HEK293T (cell line): Measurements from ENCODE around the gene NEIL3.

ENCODE experiments used
- CTCF ChIA-PET: fragments of 350-600 bp; formaldehyde crosslinking; extraction: SDS; loops from one replicate; lab custom pipeline; 2021; ENCODE audit warnings: antibody characterized with exemption, inconsistent platforms; lab: Yijun Ruan, JAX
- POLR2A ChIA-PET: fragments of 350-600 bp; formaldehyde crosslinking; extraction: SDS; loops from one replicate; lab custom pipeline; 2020; ENCODE audit warnings: antibody characterized with exemption, inconsistent platforms; lab: Yijun Ruan, JAX
- DNase-seq: peaks from one replicate; pipeline ENCODE4 v3.0.0; 2012; ENCODE audit warnings: mixed read lengths; ENCODE audit errors: extremely low spot score
- ARNT ChIP-seq: fragments of 450-650 bp; IDR thresholded peaks from 2 replicates; pipeline ENCODE4 v1.6.1; 2017; ENCODE audit warnings: mild to moderate bottlenecking
- BHLHE40 ChIP-seq: fragments of 450-650 bp; IDR thresholded peaks from 2 replicates; pipeline ENCODE4 v1.6.1; 2016; ENCODE audit warnings: mild to moderate bottlenecking, moderate library complexity, borderline replicate concordance
- CTBP1 ChIP-seq: fragments of 450-650 bp; IDR thresholded peaks from 2 replicates; pipeline ENCODE4 v1.6.1; 2016; ENCODE audit warnings: borderline replicate concordance
- ELF4 ChIP-seq: fragments of 450-650 bp; IDR thresholded peaks from 2 replicates; pipeline ENCODE4 v1.6.1; 2017; ENCODE audit warnings: antibody characterized with exemption
- FOXA1 ChIP-seq: fragments of 450-650 bp; IDR thresholded peaks from 2 replicates; pipeline ENCODE4 v1.6.1; 2016; ENCODE audit warnings: mild to moderate bottlenecking
- FOXK2 ChIP-seq: fragments of 450-650 bp; IDR thresholded peaks from 2 replicates; pipeline ENCODE4 v1.6.1; 2016; ENCODE audit warnings: mild to moderate bottlenecking
- FOXM1 ChIP-seq: fragments of 450-650 bp; IDR thresholded peaks from 2 replicates; pipeline ENCODE4 v1.6.1; 2017; ENCODE audit warnings: mild to moderate bottlenecking, borderline replicate concordance
- HDGF ChIP-seq: fragments of 450-650 bp; IDR thresholded peaks from 2 replicates; pipeline ENCODE4 v1.6.1; 2017; ENCODE audit warnings: antibody characterized with exemption, borderline replicate concordance
- L3MBTL2 ChIP-seq: fragments of 450-650 bp; conservative IDR thresholded peaks from 2 replicates; pipeline ENCODE4 v1.6.1; 2016; ENCODE audit warnings: mild to moderate bottlenecking
- LEF1 ChIP-seq: fragments of 450-650 bp; IDR thresholded peaks from 2 replicates; pipeline ENCODE4 v1.6.1; 2017; ENCODE audit warnings: mild to moderate bottlenecking, borderline replicate concordance
- NFRKB ChIP-seq: fragments of 450-650 bp; IDR thresholded peaks from 2 replicates; pipeline ENCODE4 v1.6.1; 2016; ENCODE audit warnings: mild to moderate bottlenecking, moderate library complexity
- SP1 ChIP-seq: fragments of 450-650 bp; IDR thresholded peaks from 2 replicates; pipeline ENCODE4 v1.6.1; 2017
- SUZ12 ChIP-seq: fragments of 450-650 bp; IDR thresholded peaks from 2 replicates; pipeline ENCODE4 v1.6.1; 2016; ENCODE audit warnings: mild to moderate bottlenecking
- TARDBP ChIP-seq: fragments of 450-650 bp; IDR thresholded peaks from 2 replicates; pipeline ENCODE4 v1.6.1; 2016
- ZNF384 ChIP-seq: fragments of 450-650 bp; IDR thresholded peaks from 2 replicates; pipeline ENCODE4 v1.6.1; 2016
- TF ChIP-seq, protein P1 (sequence below): fragments of 450-650 bp; IDR thresholded peaks from 2 replicates; pipeline ENCODE4 v1.6.1; 2016

NEIL3 gene

DNA sequence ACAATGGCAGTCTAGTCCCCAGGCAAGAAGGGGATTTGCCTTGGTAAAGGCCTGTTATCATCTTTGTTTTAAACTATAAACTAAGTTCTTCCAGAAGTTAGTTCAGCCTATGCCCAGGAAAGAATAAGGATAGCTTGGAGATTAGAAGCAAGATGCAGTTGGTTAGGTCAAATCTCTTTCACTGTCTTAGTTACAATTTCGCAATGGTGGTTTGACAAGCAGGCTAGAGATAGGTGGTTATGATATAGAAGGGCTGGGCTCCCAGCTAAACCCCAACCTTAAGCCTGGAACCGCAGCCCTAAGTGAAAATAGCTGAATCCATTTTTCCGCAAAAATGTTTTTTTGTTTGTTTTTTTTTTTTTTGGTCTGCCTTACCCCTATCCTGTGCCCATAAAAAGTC lies 41.8 kb upstream of the NEIL3 start:
- no peak for DNase-seq
- ChIA-PET POLR2A (no interaction called here), CTCF (no interaction called here)
- no peak for TF ChIP-seq SP1
- TF ChIP-seq CTBP1 = no peak
- TF ChIP-seq ARNT = no peak
- TF ChIP-seq, protein P1, sequence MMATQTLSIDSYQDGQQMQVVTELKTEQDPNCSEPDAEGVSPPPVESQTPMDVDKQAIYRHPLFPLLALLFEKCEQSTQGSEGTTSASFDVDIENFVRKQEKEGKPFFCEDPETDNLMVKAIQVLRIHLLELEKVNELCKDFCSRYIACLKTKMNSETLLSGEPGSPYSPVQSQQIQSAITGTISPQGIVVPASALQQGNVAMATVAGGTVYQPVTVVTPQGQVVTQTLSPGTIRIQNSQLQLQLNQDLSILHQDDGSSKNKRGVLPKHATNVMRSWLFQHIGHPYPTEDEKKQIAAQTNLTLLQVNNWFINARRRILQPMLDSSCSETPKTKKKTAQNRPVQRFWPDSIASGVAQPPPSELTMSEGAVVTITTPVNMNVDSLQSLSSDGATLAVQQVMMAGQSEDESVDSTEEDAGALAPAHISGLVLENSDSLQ = no peak
- TF ChIP-seq TARDBP = no peak
- TF ChIP-seq ZNF384 = no peak
- TF ChIP-seq SUZ12 = no peak
- TF ChIP-seq L3MBTL2 = no peak
- TF ChIP-seq BHLHE40 = no peak
- TF ChIP-seq HDGF = no peak
- no peak for TF ChIP-seq LEF1
- no peak for TF ChIP-seq NFRKB
- TF ChIP-seq FOXK2 = no peak
- no peak for TF ChIP-seq FOXA1
- no peak for TF ChIP-seq FOXM1
- TF ChIP-seq ELF4 = no peak

DNA sequence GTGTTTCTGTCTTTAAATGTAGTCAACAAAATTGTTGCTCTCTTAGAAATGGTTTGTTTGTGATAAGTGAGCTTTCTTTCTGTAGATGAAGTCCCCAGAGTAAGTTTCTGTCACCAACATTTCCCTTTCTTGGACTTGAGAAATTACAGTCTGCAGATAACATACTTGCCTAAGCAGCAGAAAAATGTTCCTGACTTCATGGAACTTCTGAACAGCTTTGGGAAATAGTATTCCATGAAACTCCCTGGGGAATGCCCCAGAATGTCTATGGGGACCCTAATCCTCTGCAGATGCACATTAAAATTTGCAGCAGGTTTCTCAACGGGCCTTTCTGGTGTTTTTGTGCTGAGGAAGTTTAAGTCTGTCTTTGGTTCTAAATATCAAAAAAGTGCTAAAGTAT lies 38.6 kb upstream of the NEIL3 start:
- TF ChIP-seq HDGF (no peak), ARNT (no peak), SUZ12 (no peak), TARDBP (no peak), LEF1 (no peak), SP1 (no peak), CTBP1 (no peak), L3MBTL2 (no peak), BHLHE40 (no peak), NFRKB (no peak), FOXK2 (no peak), ELF4 (no peak), ZNF384 (no peak)
- TF ChIP-seq, protein P1 = no peak
- no peak for DNase-seq
- CTCF ChIA-PET = no interaction called here
- POLR2A ChIA-PET = no interaction called here

DNA sequence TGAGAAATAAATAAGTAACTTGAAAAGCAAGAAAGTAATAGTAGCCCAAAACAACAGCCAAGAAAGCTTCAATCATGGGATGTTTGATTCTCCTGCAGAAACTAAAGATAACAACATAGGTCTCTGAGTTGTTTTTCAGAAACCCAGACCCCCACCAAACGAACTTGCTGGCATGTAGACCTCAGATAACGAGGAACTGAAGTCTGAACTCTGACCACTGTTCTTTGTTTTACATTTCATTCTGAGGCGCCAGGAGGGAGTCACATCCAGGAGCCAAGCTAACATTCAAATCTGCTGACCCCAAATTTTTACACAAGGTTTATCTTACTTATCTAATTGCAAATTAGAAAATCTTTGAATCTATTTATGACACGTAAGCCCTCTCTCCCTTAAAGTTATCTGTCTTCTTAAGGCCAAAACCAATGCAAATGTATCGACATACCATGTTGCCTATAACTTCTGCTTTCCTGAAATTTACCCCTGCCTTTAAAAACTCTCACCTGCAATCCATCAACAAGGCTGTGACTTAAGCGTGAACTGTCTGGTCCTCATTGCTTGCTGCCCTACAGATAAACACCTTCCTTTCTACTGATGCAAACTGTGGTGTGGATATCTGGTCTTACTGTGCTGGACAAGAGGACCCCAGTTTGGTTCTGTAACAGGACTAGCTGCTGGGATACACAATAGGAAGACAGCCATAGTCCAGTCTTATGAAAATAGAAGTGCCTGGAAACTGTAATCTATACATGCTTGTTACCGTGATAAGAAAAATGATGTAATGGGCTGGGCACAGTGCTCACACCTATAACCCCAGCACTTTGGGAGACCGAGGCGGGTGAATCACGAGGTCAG lies 37.5 kb upstream of the NEIL3 start:
- ChIA-PET POLR2A (no interaction called here), CTCF (no interaction called here)
- TF ChIP-seq LEF1 (no peak), FOXM1 (no peak), FOXA1 (no peak), ELF4 (no peak)
- DNase-seq = no peak

DNA sequence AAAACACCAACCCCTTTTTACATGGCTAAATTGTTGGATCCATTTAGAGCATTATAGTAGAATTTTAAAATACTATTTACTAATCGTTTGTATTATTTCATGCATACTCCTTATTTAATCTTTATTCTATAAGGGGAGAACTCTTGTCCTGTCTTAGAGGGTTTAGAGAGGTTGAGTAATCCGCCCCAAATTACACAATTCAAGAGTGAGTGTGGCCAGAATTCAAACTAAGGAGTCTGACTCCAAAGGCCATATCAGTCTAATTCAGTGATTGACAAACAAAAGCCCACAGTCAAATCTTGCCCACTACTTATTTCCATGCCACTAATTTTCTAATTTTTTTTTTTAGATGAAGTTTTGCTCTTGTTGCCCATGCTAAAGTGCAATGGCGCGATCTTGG lies 33.7 kb upstream of the NEIL3 start:
- CTCF ChIA-PET = no interaction called here
- POLR2A ChIA-PET = no interaction called here
- DNase-seq = no peak
- TF ChIP-seq NFRKB = no peak
- no peak for TF ChIP-seq FOXK2
- TF ChIP-seq ZNF384 = no peak
- no peak for TF ChIP-seq LEF1

DNA sequence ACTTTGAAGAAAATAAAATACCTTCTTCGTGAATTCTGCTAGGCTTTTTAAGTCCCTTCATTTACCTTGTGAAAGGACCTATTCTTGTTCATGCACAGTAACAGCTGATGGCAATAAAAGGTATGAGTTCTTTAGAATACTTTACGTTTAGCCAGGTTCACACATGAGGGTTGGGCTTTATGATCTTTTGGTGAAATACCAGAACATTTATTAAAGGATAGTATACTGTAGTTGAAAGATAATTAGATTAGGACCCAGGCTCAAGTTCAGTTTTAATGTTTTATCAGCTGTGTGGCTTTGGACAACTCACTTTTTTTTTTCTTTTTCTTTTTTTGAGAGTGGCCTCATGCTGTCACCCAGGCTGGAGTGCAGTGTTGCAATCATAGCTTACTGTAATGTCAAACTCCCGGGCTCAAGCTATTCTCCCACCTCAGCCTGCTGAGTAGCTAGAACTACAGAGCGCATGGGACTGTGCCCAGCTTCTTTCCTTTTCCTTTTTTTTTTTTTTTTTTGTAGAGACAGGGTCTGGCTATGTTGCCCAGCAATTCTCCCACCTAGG lies 28.2 kb upstream of the NEIL3 start:
- no peak for DNase-seq
- peak; percentile 45 for TF ChIP-seq ZNF384
- no peak for TF ChIP-seq ELF4
- TF ChIP-seq L3MBTL2 = no peak
- ChIA-PET CTCF (interaction anchor here (0.6 to 0.7 kb wide), 2 partner anchors 139 to 335 kb away, joined by 3 to 6 read pairs; no protein-coding TSS in a partner anchor), POLR2A (no interaction called here)

DNA sequence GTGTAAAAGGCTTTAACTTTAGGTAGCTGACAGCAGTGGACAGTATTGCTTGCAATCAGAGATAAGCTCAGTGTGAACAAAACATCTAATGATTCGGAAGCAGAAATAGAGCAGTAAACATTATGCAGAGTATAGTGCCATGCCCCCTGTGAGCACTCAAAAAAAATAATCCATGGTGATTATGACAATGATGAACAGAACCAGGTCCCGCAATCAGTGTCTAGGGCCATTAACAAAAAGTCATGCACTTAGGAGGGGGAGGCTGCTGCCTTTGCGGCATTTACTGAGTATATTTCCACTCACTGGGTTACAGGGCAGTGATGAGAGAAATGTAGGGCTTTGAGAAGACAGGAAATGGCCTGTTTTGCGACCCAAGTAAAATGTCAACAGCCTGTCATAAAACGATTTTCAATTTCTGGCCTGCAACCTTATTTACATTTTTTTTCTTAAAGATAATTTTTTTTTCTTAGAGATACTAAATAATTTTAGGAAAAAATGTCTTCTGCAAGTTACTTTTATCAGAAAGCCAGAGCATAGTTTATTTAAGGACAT lies 27.3 kb upstream of the NEIL3 start:
- TF ChIP-seq L3MBTL2 = no peak
- TF ChIP-seq, protein P1 = no peak
- TF ChIP-seq SP1 = no peak
- no peak for TF ChIP-seq SUZ12
- no peak for TF ChIP-seq LEF1
- no peak for TF ChIP-seq CTBP1
- no peak for TF ChIP-seq ARNT
- no peak for TF ChIP-seq TARDBP
- TF ChIP-seq BHLHE40 = no peak
- no peak for TF ChIP-seq ZNF384
- no peak for TF ChIP-seq FOXK2
- no peak for TF ChIP-seq FOXA1
- no peak for TF ChIP-seq HDGF
- TF ChIP-seq FOXM1 = no peak
- ChIA-PET POLR2A (interaction anchor here (0.9 kb wide), 1 partner anchor 21 kb away, joined by 3 read pairs; no protein-coding TSS in a partner anchor), CTCF (interaction anchor here (0.7 kb wide), 1 partner anchor 138 kb away, joined by 6 read pairs; no protein-coding TSS in a partner anchor)
- no peak for DNase-seq
